ENCODE measurements around the gene AADACL4. TPM values are rescaled to one million over a fixed set of nuclear protein-coding genes. Genes with fewer than 3 reads are reported as not detected.

The AADACL4 gene
- polyA plus RNA-seq, 1 donor (not counting 4 experiments of a cell fraction or from before 2014, with no cell fraction given) = not detected

GRCh38 chr1:12617901-12618660, 25.8 kb upstream of the AADACL4 start, which contains the start of gene DHRS3:
TSS of gene DHRS3 (minus strand) at chr1:12618210. CDS start at chr1:12617348, 862 bp downstream.
- FAIRE-seq = peak; percentile 13
- peaks cover 3% of the 10 kb centered on the region for H3K27me3 ChIP-seq (ENCODE audit: control insufficient read depth, extremely low read depth, insufficient read depth, low read length)
- peak within 1 kb of the TSS; percentile 100 for H3K4me2 ChIP-seq (ENCODE audit: control insufficient read depth, extremely low read depth, insufficient read depth, low read depth, low read length)
- no peak for TF ChIP-seq EZH2 (IDR thresholded peaks at IDR 0.05; ENCODE audit: low read length)
- TF ChIP-seq, protein P1, sequence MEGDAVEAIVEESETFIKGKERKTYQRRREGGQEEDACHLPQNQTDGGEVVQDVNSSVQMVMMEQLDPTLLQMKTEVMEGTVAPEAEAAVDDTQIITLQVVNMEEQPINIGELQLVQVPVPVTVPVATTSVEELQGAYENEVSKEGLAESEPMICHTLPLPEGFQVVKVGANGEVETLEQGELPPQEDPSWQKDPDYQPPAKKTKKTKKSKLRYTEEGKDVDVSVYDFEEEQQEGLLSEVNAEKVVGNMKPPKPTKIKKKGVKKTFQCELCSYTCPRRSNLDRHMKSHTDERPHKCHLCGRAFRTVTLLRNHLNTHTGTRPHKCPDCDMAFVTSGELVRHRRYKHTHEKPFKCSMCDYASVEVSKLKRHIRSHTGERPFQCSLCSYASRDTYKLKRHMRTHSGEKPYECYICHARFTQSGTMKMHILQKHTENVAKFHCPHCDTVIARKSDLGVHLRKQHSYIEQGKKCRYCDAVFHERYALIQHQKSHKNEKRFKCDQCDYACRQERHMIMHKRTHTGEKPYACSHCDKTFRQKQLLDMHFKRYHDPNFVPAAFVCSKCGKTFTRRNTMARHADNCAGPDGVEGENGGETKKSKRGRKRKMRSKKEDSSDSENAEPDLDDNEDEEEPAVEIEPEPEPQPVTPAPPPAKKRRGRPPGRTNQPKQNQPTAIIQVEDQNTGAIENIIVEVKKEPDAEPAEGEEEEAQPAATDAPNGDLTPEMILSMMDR (optimal IDR thresholded peaks at IDR 0.05 in 1 of 3, IDR thresholded peaks at IDR 0.05 in 1 of 3, conservative IDR thresholded peaks at IDR 0.05 in 1 of 3; ENCODE audit: extremely low read depth in 1 of 3, insufficient read depth in 2 of 3, low read length in 3 of 3) = no peak
- H2AFZ ChIP-seq (ENCODE audit: control insufficient read depth, low read length) = peak within 1 kb of the TSS; percentile 91
- no peaks in the 10 kb centered on the region for H3K9me3 ChIP-seq (ENCODE audit: control insufficient read depth, low read depth, low read length)
- H3K9me1 ChIP-seq (ENCODE audit: control insufficient read depth, extremely low read depth, insufficient read depth, low read length) = peaks cover 2% of the 10 kb centered on the region
- peak; percentile 89 for DNase-seq (ENCODE audit: low read depth, low spot score)
- peaks cover 35% of the 10 kb centered on the region for H3K4me1 ChIP-seq (ENCODE audit: control insufficient read depth, extremely low read depth, insufficient read depth, low read length)
- dilution Hi-C loops (cut with MboI; ENCODE audit: extremely low pct_ligation_motif_present, low sequenced_read_pairs) = no loop called here
- peaks cover 23% of the 10 kb centered on the region for H3K79me2 ChIP-seq (ENCODE audit: control insufficient read depth, insufficient read depth, low read length)
- H3K27ac ChIP-seq (ENCODE audit: control insufficient read depth, insufficient read depth, low read length) = peak within 1 kb of the TSS; percentile 100
- peak within 1 kb of the TSS; percentile 95 for H3K9ac ChIP-seq (ENCODE audit: control insufficient read depth, extremely low read depth, insufficient read depth, low read length)
- H4K20me1 ChIP-seq (ENCODE audit: control insufficient read depth, extremely low read depth, insufficient read depth, low read length) = no peaks in the 10 kb centered on the region
- H3K36me3 ChIP-seq (ENCODE audit: control insufficient read depth in 2 of 2, extremely low read depth in 1 of 2, insufficient read depth in 2 of 2, low read length in 2 of 2) = no peaks in the 10 kb centered on the region
- H3K4me3 ChIP-seq (ENCODE audit: control insufficient read depth in 2 of 3, extremely low read depth in 1 of 3, insufficient read depth in 2 of 3, low read depth in 1 of 3, low read length in 3 of 3) = peak within 1 kb of the TSS; percentile 76 to 90 (median 88)

DNA sequence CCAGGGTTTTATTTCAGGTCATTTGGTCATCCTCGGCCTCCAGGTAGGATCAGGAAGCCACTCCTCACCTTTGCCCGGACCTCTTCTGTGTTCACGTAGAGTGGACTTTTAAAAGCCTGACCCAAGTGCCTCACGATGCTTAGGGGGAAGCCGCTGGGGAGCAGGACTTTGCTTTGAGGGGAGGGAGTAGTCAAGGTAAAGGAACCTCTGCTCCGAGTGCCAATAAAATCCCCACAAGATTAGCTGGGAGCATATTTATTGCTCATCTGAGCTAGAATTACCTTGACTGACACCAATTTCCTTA, 25.3 kb upstream of the AADACL4 start:
- H3K27ac ChIP-seq (ENCODE audit: control insufficient read depth, insufficient read depth, low read length) = peak overlapping the region; percentile 100
- peaks cover 23% of the 10 kb centered on the region for H3K79me2 ChIP-seq (ENCODE audit: control insufficient read depth, insufficient read depth, low read length)
- dilution Hi-C loops (cut with MboI; ENCODE audit: extremely low pct_ligation_motif_present, low sequenced_read_pairs) = no loop called here
- H3K4me1 ChIP-seq (ENCODE audit: control insufficient read depth, extremely low read depth, insufficient read depth, low read length) = peaks cover 35% of the 10 kb centered on the region
- peaks cover 3% of the 10 kb centered on the region for H3K27me3 ChIP-seq (ENCODE audit: control insufficient read depth, extremely low read depth, insufficient read depth, low read length)
- H3K9me3 ChIP-seq (ENCODE audit: control insufficient read depth, low read depth, low read length) = no peaks in the 10 kb centered on the region
- peak overlapping the region; percentile 75 for H2AFZ ChIP-seq (ENCODE audit: control insufficient read depth, low read length)
- peak overlapping the region; percentile 100 for H3K4me2 ChIP-seq (ENCODE audit: control insufficient read depth, extremely low read depth, insufficient read depth, low read depth, low read length)
- FAIRE-seq (no peak), DNase-seq (ENCODE audit: low read depth, low spot score) (no peak)
- H3K4me3 ChIP-seq (ENCODE audit: control insufficient read depth in 2 of 3, extremely low read depth in 1 of 3, insufficient read depth in 2 of 3, low read depth in 1 of 3, low read length in 3 of 3) = peak overlapping the region; percentile 75 to 88 (median 76)
- TF ChIP-seq EZH2 (IDR thresholded peaks at IDR 0.05; ENCODE audit: low read length) = no peak
- TF ChIP-seq, protein P1 (optimal IDR thresholded peaks at IDR 0.05 in 1 of 3, IDR thresholded peaks at IDR 0.05 in 1 of 3, conservative IDR thresholded peaks at IDR 0.05 in 1 of 3; ENCODE audit: extremely low read depth in 1 of 3, insufficient read depth in 2 of 3, low read length in 3 of 3) = no peak
- no peaks in the 10 kb centered on the region for H3K36me3 ChIP-seq (ENCODE audit: control insufficient read depth in 2 of 2, extremely low read depth in 1 of 2, insufficient read depth in 2 of 2, low read length in 2 of 2)
- no peaks in the 10 kb centered on the region for H4K20me1 ChIP-seq (ENCODE audit: control insufficient read depth, extremely low read depth, insufficient read depth, low read length)
- peak overlapping the region; percentile 95 for H3K9ac ChIP-seq (ENCODE audit: control insufficient read depth, extremely low read depth, insufficient read depth, low read length)
- H3K9me1 ChIP-seq (ENCODE audit: control insufficient read depth, extremely low read depth, insufficient read depth, low read length) = peaks cover 2% of the 10 kb centered on the region

Measured in keratinocyte (primary cell).